Keratinocyte (primary cell): ENCODE data around the gene GUCA2A. TPM values are rescaled to one million over a fixed set of nuclear protein-coding genes. Genes with fewer than 3 reads are reported as not detected.

Experiments used
- DNase-seq: peaks from one replicate; pipeline ENCODE4 v3.0.0-alpha.2; 2011; ENCODE audit warnings: low read depth, missing footprints, low spot score
- FAIRE-seq: peaks from 2 replicates; lab custom pipeline; 2011; peaks lifted over from hg19 to GRCh38; lab: Jason Lieb, UNC
- H2AFZ ChIP-seq: 2 replicates; pipeline ENCODE4 v1.6.0; 2012; ENCODE audit warnings: low read length, control low read depth, inconsistent platforms; ENCODE audit not compliant: control insufficient read depth
- H3K27ac ChIP-seq: 2 replicates; pipeline ENCODE4 v1.5.1; 2011; ENCODE audit warnings: low read length; ENCODE audit not compliant: control insufficient read depth, insufficient read depth
- H3K27me3 ChIP-seq: 3 replicates; pipeline ENCODE4 v1.6.0; 2011; ENCODE audit warnings: low read length; ENCODE audit not compliant: control insufficient read depth, insufficient read depth; ENCODE audit errors: extremely low read depth
- H3K36me3 ChIP-seq, 2 experiments: 2 replicates in 1 of 2; 3 replicates in 1 of 2; pipeline ENCODE4 v1.5.1; 2011; ENCODE audit warnings: low read length in 2 of 2, mild to moderate bottlenecking in 1 of 2; ENCODE audit not compliant: control insufficient read depth in 2 of 2, insufficient read depth in 2 of 2; ENCODE audit errors: extremely low read depth in 1 of 2
- H3K4me1 ChIP-seq: 3 replicates; pipeline ENCODE4 v1.5.1; 2011; ENCODE audit warnings: low read length; ENCODE audit not compliant: control insufficient read depth, insufficient read depth; ENCODE audit errors: extremely low read depth
- H3K4me2 ChIP-seq: 3 replicates; pipeline ENCODE4 v1.6.0; 2011; ENCODE audit warnings: low read depth, low read length; ENCODE audit not compliant: control insufficient read depth, insufficient read depth; ENCODE audit errors: extremely low read depth
- H3K4me3 ChIP-seq, 3 experiments: fragments of 200-600 bp in 1 of 3; sonication (generic) in 1 of 3; 2 replicates in 2 of 3; 3 replicates in 1 of 3; pipeline ENCODE4 v1.5.1; 2011 to 2016; ENCODE audit warnings: low read length in 3 of 3, mild to moderate bottlenecking in 3 of 3, control low read depth in 2 of 3, inconsistent platforms in 1 of 3, low read depth in 1 of 3, mixed read lengths in 1 of 3, mixed run types in 1 of 3, moderate library complexity in 1 of 3; ENCODE audit not compliant: control insufficient read depth in 2 of 3, insufficient read depth in 2 of 3; ENCODE audit errors: extremely low read depth in 1 of 3
- H3K79me2 ChIP-seq: 2 replicates; pipeline ENCODE4 v1.6.0; 2012; ENCODE audit warnings: low read length; ENCODE audit not compliant: control insufficient read depth, insufficient read depth
- H3K9ac ChIP-seq: 3 replicates; pipeline ENCODE4 v1.6.0; 2011; ENCODE audit warnings: low read length; ENCODE audit not compliant: control insufficient read depth, insufficient read depth; ENCODE audit errors: extremely low read depth
- H3K9me1 ChIP-seq: 3 replicates; pipeline ENCODE4 v1.6.0; 2011; ENCODE audit warnings: low read length; ENCODE audit not compliant: control insufficient read depth, insufficient read depth; ENCODE audit errors: extremely low read depth
- H3K9me3 ChIP-seq: 2 replicates; pipeline ENCODE4 v1.5.1; 2012; ENCODE audit warnings: low read depth, low read length; ENCODE audit not compliant: control insufficient read depth
- H4K20me1 ChIP-seq: 3 replicates; pipeline ENCODE4 v1.6.0; 2011; ENCODE audit warnings: low read length; ENCODE audit not compliant: control insufficient read depth, insufficient read depth; ENCODE audit errors: extremely low read depth
- EZH2 ChIP-seq: IDR thresholded peaks from one replicate; pipeline ENCODE4 v1.6.1; 2012; ENCODE audit warnings: inconsistent platforms, mild to moderate bottlenecking, low read length, moderate library complexity
- dilution Hi-C: fragments of 300-500 bp; cut with MboI; formaldehyde crosslinking; loops from one replicate; pipeline ENCODE4 v1.7.0; 2020; ENCODE audit warnings: low sequenced_read_pairs; ENCODE audit not compliant: extremely low pct_ligation_motif_present
- polyA plus RNA-seq, 5 experiments: library from polyadenylated mRNA; depleted of rRNA in 3 of 5; stranded (reverse) in 3 of 5; stranded (forward) in 1 of 5; unstranded in 1 of 5; fragments of >200 nt; gene quantifications; 1 replicate in 1 of 5; 2 replicates in 3 of 5; 3 replicates in 1 of 5; pipeline versions ENCODE4 v1.2.1 to v1.2.3, GENCODE V29; 2011 to 2012; ENCODE audit warnings: missing spikeins in 2 of 5, low read depth in 1 of 5, low replicate concordance in 1 of 5
- TF ChIP-seq, protein P1 (sequence below), 3 experiments: IDR thresholded peaks in 1 of 3; conservative IDR thresholded peaks in 1 of 3; optimal IDR thresholded peaks in 1 of 3; 2 replicates in 2 of 3; 3 replicates in 1 of 3; pipeline versions ENCODE3 to v1.5.1; 2011; ENCODE audit warnings: low read length in 3 of 3, mild to moderate bottlenecking in 3 of 3, moderate library complexity in 2 of 3, control low read depth in 1 of 3, inconsistent platforms in 1 of 3; ENCODE audit not compliant: insufficient read depth in 2 of 3; ENCODE audit errors: extremely low read depth in 1 of 3

Gene GUCA2A
- polyA plus RNA-seq, 1 donor (not counting 4 experiments of a cell fraction or from before 2014, with no cell fraction given): not detected

GRCh38 chr1:42144711-42145388, 19.7 kb downstream of the GUCA2A start:
- Histone ChIP-seq H3K36me3 (no peaks in the 10 kb centered on the region), H3K9ac (no peak overlapping the region), H4K20me1 (no peaks in the 10 kb centered on the region), H3K9me1 (no peaks in the 10 kb centered on the region), H3K27me3 (no peaks in the 10 kb centered on the region), H2AFZ (no peak overlapping the region), H3K27ac (no peak overlapping the region), H3K4me3 (no peak overlapping the region), H3K4me2 (no peak overlapping the region), H3K4me1 (peaks cover 21% of the 10 kb centered on the region), H3K79me2 (no peaks in the 10 kb centered on the region), H3K9me3 (no peaks in the 10 kb centered on the region)
- dilution Hi-C loops: no loop called here
- no peak for DNase-seq
- TF ChIP-seq, protein P1, sequence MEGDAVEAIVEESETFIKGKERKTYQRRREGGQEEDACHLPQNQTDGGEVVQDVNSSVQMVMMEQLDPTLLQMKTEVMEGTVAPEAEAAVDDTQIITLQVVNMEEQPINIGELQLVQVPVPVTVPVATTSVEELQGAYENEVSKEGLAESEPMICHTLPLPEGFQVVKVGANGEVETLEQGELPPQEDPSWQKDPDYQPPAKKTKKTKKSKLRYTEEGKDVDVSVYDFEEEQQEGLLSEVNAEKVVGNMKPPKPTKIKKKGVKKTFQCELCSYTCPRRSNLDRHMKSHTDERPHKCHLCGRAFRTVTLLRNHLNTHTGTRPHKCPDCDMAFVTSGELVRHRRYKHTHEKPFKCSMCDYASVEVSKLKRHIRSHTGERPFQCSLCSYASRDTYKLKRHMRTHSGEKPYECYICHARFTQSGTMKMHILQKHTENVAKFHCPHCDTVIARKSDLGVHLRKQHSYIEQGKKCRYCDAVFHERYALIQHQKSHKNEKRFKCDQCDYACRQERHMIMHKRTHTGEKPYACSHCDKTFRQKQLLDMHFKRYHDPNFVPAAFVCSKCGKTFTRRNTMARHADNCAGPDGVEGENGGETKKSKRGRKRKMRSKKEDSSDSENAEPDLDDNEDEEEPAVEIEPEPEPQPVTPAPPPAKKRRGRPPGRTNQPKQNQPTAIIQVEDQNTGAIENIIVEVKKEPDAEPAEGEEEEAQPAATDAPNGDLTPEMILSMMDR (optimal IDR thresholded peaks at IDR 0.05 in 1 of 3, IDR thresholded peaks at IDR 0.05 in 1 of 3, conservative IDR thresholded peaks at IDR 0.05 in 1 of 3; ENCODE audit: extremely low read depth in 1 of 3, insufficient read depth in 2 of 3, low read length in 3 of 3): no peak
- TF ChIP-seq EZH2: no peak
- no peak for FAIRE-seq

- H2AFZ ChIP-seq: no peak overlapping the region
- DNase-seq: no peak
- H3K9ac ChIP-seq: no peak overlapping the region
- dilution Hi-C loops: no loop called here
- no peaks in the 10 kb centered on the region for H3K27me3 ChIP-seq
- TF ChIP-seq EZH2: no peak
- TF ChIP-seq, protein P1 (optimal IDR thresholded peaks at IDR 0.05 in 1 of 3, IDR thresholded peaks at IDR 0.05 in 1 of 3, conservative IDR thresholded peaks at IDR 0.05 in 1 of 3; ENCODE audit: extremely low read depth in 1 of 3, insufficient read depth in 2 of 3, low read length in 3 of 3): no peak
- H3K4me1 ChIP-seq: peaks cover 21% of the 10 kb centered on the region
- H3K4me3 ChIP-seq: no peak overlapping the region
- no peak overlapping the region for H3K4me2 ChIP-seq
- H3K36me3 ChIP-seq: no peaks in the 10 kb centered on the region
- no peak for FAIRE-seq
- H4K20me1 ChIP-seq: no peaks in the 10 kb centered on the region
- H3K9me3 ChIP-seq: no peaks in the 10 kb centered on the region
- no peaks in the 10 kb centered on the region for H3K79me2 ChIP-seq
- no peaks in the 10 kb centered on the region for H3K9me1 ChIP-seq
- no peak overlapping the region for H3K27ac ChIP-seq
Observed at GRCh38 chr1:42143896-42144710, 20.4 kb downstream of the GUCA2A start.
